Measurements from ENCODE around the gene SAAL1. TPM values are rescaled to one million over a fixed set of nuclear protein-coding genes. Genes with fewer than 3 reads are reported as not detected.

The SAAL1 gene
- total and polyA plus RNA-seq, 9 of the 15 experiments (the other 6 are each of a cell fraction or from before 2014, with no cell fraction given): 38.9 to 77.5 (median 56.4) TPM

DNA sequence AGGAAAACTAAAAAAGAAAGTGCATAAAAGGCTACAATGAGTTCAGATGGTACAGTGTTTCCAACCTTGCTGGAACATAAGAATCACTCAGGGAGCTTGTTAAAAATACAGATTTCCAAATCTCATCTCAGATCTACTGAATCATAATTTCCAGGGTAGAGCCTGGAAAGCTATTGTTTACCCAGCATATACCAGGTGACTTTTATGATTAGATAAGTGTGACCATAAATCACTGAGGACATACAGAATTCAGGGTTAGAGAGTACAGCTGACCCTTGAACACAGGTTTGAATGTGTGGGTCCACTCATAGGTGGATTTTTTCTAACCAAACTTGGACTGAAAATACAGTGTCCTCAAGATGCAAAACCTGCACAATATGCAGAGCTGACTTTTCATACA, 11.9 kb downstream of the SAAL1 start (continued):
- TF ChIP-seq FOSL1 (tag; conservative IDR thresholded peaks at IDR 0.05): peak; percentile 53
- TF ChIP-seq CBFA2T3 (IDR thresholded peaks at IDR 0.05): peak; percentile 15; the same call in 1 of the 2 replicates
- 0 out of 2 replicates have a peak, but pooled peaks have one; percentile 19 for TF ChIP-seq ARID1B (IDR thresholded peaks at IDR 0.05)
- no peak for TF ChIP-seq RUNX1 (IDR thresholded peaks at IDR 0.05; ENCODE audit: low read depth)
- no peak for TF ChIP-seq RBM34 (IDR thresholded peaks at IDR 0.05; ENCODE audit: borderline replicate concordance, insufficient read depth, low read length)
- no peak for TF ChIP-seq ZNF77 (CRISPR knock-in tag; IDR thresholded peaks at IDR 0.05)
- TF ChIP-seq MEIS2 (IDR thresholded peaks at IDR 0.05; ENCODE audit: partially characterized antibody): peak; percentile 79

DNA sequence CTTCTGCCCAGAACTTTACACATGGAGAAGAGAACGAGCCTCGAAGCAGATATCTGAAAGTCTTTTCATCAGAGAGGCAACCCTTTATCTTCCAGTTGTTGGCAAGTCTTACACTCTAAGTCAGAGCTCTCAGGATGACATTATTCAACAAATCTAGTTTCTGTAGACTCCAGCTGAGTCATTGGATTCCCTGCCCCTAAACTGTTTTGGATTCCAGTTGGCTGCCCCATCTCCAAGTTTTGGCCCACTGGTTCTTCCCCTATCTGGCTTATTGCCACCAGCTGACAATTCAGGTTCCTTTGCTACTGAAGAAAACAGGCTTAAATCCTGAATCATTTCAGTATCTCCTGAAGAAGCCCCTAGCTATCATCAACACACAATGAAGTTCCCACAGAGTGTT, 14.2 kb downstream of the SAAL1 start:
- H3K4me3 ChIP-seq: no peak overlapping the region
- no peaks in the 10 kb centered on the region for H4K20me1 ChIP-seq (replicated peaks; ENCODE audit: control insufficient read depth, insufficient read depth, low read length)
- in situ Hi-C loops (cut with MboI): no loop called here
- H3K4me1 ChIP-seq (replicated peaks in 1 of 2; ENCODE audit: control insufficient read depth in 2 of 2, insufficient read depth in 2 of 2, low read length in 2 of 2): no peaks in the 10 kb centered on the region; a peak in 1 of 5 replicates
- H3K9ac ChIP-seq (ENCODE audit: insufficient read depth in 1 of 2, low read depth in 2 of 2, low read length in 2 of 2): no peak overlapping the region
- intact Hi-C loops (cut with micrococcal nuclease): no loop called here
- no peaks in the 10 kb centered on the region for H3K27me3 ChIP-seq (ENCODE audit: control insufficient read depth in 2 of 2, insufficient read depth in 2 of 2, low read length in 2 of 2)
- POLR2A ChIA-PET: no interaction called here
- FAIRE-seq: no peak
- no peak for ATAC-seq
- H3K36me3 ChIP-seq (ENCODE audit: control insufficient read depth, insufficient read depth, low read length): peaks cover 91% of the 10 kb centered on the region
- DNase-seq (ENCODE audit: extremely low read depth in 1 of 4, low spot score in 3 of 4): no peak
- no TSS peak for BruUV-seq (replicated peaks)
- H3K27ac ChIP-seq (ENCODE audit: extremely low read depth, low read depth, low read length): no peak overlapping the region
- H2AFZ ChIP-seq (ENCODE audit: low read depth, low read length): no peak overlapping the region
- WGBS (ENCODE audit: insufficient coverage, low coverage, missing lambda C conversion rate): 88% methylated on average over 2 of the region's 2 CpGs
- no peaks in the 10 kb centered on the region for H3K79me2 ChIP-seq (ENCODE audit: control insufficient read depth, insufficient read depth, low read length)
- CTCF ChIA-PET (ENCODE audit: low intra/inter-chr PET ratio): no interaction called here
- no peaks in the 10 kb centered on the region for H3K9me1 ChIP-seq (ENCODE audit: control insufficient read depth, insufficient read depth, low read length)
- H3K4me2 ChIP-seq (ENCODE audit: insufficient read depth, low read length): no peak overlapping the region
- no peaks in the 10 kb centered on the region for H3K9me3 ChIP-seq (replicated peaks; ENCODE audit: control insufficient read depth, insufficient read depth, low read depth, low read length)
- TF ChIP-seq, protein P1, sequence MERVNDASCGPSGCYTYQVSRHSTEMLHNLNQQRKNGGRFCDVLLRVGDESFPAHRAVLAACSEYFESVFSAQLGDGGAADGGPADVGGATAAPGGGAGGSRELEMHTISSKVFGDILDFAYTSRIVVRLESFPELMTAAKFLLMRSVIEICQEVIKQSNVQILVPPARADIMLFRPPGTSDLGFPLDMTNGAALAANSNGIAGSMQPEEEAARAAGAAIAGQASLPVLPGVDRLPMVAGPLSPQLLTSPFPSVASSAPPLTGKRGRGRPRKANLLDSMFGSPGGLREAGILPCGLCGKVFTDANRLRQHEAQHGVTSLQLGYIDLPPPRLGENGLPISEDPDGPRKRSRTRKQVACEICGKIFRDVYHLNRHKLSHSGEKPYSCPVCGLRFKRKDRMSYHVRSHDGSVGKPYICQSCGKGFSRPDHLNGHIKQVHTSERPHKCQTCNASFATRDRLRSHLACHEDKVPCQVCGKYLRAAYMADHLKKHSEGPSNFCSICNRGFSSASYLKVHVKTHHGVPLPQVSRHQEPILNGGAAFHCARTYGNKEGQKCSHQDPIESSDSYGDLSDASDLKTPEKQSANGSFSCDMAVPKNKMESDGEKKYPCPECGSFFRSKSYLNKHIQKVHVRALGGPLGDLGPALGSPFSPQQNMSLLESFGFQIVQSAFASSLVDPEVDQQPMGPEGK (CRISPR knock-in tag; IDR thresholded peaks at IDR 0.05; ENCODE audit: borderline replicate concordance): no peak
- no peak for TF ChIP-seq GTF2F1 (IDR thresholded peaks at IDR 0.05; ENCODE audit: low read depth, low read length)
- no peak for TF ChIP-seq RBFOX2 (IDR thresholded peaks at IDR 0.05; ENCODE audit: low read depth, low read length)
- no peak for TF ChIP-seq HEY1 (CRISPR knock-in tag; IDR thresholded peaks at IDR 0.05; ENCODE audit: borderline replicate concordance)
- TF ChIP-seq MYC (IDR thresholded peaks at IDR 0.05; ENCODE audit: low read depth, low read length): no peak
- TF ChIP-seq MYC (CRISPR knock-in tag; IDR thresholded peaks at IDR 0.05; ENCODE audit: borderline replicate concordance, low read depth): no peak
- TF ChIP-seq MTA3 (IDR thresholded peaks at IDR 0.05; ENCODE audit: borderline replicate concordance): no peak
- no peak for TF ChIP-seq JUND (IDR thresholded peaks at IDR 0.05; ENCODE audit: borderline replicate concordance, low read depth, low read length)
- TF ChIP-seq JUND (tag; IDR thresholded peaks at IDR 0.05; ENCODE audit: borderline replicate concordance, low read depth, low read length): no peak
- TF ChIP-seq, protein P2, sequence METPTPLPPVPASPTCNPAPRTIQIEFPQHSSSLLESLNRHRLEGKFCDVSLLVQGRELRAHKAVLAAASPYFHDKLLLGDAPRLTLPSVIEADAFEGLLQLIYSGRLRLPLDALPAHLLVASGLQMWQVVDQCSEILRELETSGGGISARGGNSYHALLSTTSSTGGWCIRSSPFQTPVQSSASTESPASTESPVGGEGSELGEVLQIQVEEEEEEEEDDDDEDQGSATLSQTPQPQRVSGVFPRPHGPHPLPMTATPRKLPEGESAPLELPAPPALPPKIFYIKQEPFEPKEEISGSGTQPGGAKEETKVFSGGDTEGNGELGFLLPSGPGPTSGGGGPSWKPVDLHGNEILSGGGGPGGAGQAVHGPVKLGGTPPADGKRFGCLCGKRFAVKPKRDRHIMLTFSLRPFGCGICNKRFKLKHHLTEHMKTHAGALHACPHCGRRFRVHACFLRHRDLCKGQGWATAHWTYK (CRISPR knock-in tag; IDR thresholded peaks at IDR 0.05): no peak
- TF ChIP-seq, protein P3, sequence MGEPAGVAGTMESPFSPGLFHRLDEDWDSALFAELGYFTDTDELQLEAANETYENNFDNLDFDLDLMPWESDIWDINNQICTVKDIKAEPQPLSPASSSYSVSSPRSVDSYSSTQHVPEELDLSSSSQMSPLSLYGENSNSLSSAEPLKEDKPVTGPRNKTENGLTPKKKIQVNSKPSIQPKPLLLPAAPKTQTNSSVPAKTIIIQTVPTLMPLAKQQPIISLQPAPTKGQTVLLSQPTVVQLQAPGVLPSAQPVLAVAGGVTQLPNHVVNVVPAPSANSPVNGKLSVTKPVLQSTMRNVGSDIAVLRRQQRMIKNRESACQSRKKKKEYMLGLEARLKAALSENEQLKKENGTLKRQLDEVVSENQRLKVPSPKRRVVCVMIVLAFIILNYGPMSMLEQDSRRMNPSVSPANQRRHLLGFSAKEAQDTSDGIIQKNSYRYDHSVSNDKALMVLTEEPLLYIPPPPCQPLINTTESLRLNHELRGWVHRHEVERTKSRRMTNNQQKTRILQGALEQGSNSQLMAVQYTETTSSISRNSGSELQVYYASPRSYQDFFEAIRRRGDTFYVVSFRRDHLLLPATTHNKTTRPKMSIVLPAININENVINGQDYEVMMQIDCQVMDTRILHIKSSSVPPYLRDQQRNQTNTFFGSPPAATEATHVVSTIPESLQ (CRISPR knock-in tag; IDR thresholded peaks at IDR 0.05): no peak
